ENCODE results near the gene TACC3.

The TACC3 gene

GRCh38 chr4:1684506-1685234, 36.7 kb upstream of the TACC3 start:
- POLR2A ChIA-PET, result no interaction called here
- DNase-seq (ENCODE audit: extremely low spot score), result no peak
- CTCF ChIA-PET, result interaction anchor here (1.0 to 2.7 kb wide), 2 partner anchors 9 kb away, joined by 4 to 15 read pairs; no protein-coding TSS in a partner anchor
- no peak for TF ChIP-seq CTCF (IDR thresholded peaks at IDR 0.05; ENCODE audit: control extremely low read depth, extremely low read depth, low read depth, missing control alignments)

DNA sequence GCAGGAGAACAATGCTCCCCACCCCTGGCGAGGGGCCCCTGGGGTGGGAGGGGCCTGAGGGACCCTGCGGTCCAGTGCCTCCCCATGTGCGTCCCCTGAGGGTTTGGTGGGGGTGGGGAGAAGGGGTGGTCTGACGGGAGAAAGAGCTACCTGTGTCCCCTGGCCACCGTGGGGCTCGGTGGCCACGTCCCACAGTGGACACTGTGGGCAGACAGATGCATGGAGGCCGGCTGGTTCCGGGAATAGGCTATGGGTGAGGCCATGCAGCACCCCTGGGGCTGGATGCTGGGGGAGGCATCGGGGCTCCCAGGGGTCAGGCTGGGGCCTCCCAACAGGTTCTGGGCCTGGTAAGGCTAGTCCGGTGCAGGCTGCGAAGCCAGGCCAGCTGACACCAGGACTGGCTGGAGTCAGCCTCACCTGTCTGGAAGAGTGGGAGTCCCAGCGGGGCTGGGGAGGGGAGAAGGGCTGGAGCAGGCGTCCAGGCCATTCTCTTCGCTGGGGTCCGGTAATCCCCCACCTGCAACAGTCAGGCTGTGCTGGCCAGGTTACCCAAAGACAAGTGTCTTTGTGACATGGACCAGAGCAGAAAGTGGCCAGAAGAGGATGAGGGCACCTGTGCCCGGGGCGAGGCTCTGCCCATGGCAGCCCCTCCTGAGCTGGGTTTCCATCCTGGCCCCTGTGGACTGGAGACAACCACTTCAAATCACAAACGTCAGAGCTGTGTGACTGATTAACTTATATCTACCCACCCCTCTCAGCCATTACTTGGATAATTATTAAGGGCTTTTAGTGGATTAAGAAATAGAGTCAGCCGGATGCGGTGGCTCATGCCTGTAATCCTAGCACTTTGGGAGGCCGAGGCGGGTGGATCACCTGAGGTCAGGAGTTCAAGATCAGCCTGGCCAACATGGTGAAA, 35.8 kb upstream of the TACC3 start:
- no peak for TF ChIP-seq CTCF (IDR thresholded peaks at IDR 0.05; ENCODE audit: control extremely low read depth, extremely low read depth, low read depth, missing control alignments)
- no peak for DNase-seq (ENCODE audit: extremely low spot score)
- ChIA-PET CTCF (interaction anchor here (1.0 kb wide), 1 partner anchor 8 kb away, joined by 4 read pairs; no protein-coding TSS in a partner anchor), POLR2A (no interaction called here)

DNA sequence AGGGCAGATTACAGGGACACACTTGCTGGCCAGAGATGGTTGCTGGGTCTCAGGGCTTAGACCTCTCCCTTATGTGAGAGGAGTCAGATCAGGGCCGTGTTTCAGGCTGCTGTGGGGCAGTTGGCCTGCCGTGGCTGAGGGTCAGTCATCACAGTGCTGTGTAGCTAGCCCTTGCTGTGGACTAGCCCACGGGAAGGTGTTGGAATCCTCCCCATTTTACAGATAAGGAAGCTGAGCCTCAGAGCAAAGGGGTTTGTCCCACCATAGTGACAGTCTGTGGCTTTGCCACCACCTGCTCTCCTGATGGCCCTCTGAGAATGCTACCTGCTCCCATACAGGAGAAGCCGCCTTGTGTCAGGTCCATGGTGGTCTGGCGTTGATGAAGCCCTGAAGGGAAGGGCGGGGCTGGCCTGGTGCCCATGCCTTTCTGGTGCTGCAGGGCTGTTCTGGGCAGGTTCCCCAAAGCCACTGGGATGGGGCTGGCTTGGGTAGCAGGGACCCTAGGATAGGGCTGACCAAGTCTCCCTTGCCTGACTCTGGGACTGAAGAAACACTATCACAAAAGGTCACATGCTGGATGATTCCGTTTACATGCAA, 34.8 kb upstream of the TACC3 start:
- ChIA-PET POLR2A (interaction anchor here (0.7 to 1.1 kb wide), 2 partner anchors 22 to 952 kb away, joined by 5 to 7 read pairs; no protein-coding TSS in a partner anchor), CTCF (no interaction called here)
- TF ChIP-seq CTCF (IDR thresholded peaks at IDR 0.05; ENCODE audit: control extremely low read depth, extremely low read depth, low read depth, missing control alignments), result no peak
- no peak for DNase-seq (ENCODE audit: extremely low spot score)

DNA sequence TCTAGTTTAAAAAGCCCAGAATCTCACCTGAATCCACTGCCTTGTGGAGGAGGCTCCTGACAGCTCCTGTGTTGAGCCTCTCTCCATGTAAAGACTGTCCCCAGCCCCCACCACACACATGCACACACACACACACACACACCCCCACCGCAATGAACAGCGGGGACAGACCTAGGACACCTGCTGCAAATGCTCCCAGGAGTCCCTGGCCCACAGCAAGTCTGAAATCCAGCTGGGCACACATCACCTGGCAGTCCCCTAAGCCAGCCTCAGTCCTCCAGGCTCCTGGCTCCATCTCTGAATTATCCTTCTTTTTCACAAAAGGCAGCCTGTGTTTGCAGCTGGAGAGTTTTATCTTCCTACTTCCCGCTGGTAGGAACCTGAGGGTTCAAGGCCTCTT, 30.6 kb upstream of the TACC3 start:
- TF ChIP-seq CTCF (IDR thresholded peaks at IDR 0.05; ENCODE audit: control extremely low read depth, extremely low read depth, low read depth, missing control alignments), result no peak
- DNase-seq (ENCODE audit: extremely low spot score), result no peak
- POLR2A ChIA-PET, result no interaction called here
- CTCF ChIA-PET, result interaction anchor here (1.4 to 10.6 kb wide), 4 partner anchors 12 to 44 kb away, joined by 3 to 374 read pairs (median 112); partner anchors contain the start of genes SLBP, TACC3 and TMEM129

- no peak for DNase-seq (ENCODE audit: extremely low spot score)
- POLR2A ChIA-PET, result no interaction called here
- TF ChIP-seq CTCF (IDR thresholded peaks at IDR 0.05; ENCODE audit: control extremely low read depth, extremely low read depth, low read depth, missing control alignments), result no peak
- CTCF ChIA-PET, result interaction anchor here (1.4 to 10.6 kb wide), 7 partner anchors 11 to 118 kb away, joined by 3 to 374 read pairs (median 22); partner anchors contain the start of genes SLBP, TACC3 and TMEM129
Observed at GRCh38 chr4:1691737-1692373, 29.5 kb upstream of the TACC3 start.

Data from GM10248 (cell line).